Ovary (tissue), 9 donors: ENCODE measurements around the gene LEF1. TPM values are rescaled to one million over a fixed set of nuclear protein-coding genes. Genes with fewer than 3 reads are reported as not detected.

ENCODE experiments used
- DNase-seq, 5 donors: peaks; one replicate each; pipeline ENCODE4 v3.0.0-alpha.2; 2019 to 2020
- H3K27ac ChIP-seq, 2 donors: fragments of 200-600 bp; one replicate each; pipeline versions ENCODE4 v1.5.1 to v1.8.0; 2019 to 2022
- H3K27me3 ChIP-seq: fragments of 200-600 bp; one replicate; pipeline ENCODE4 v1.8.0; 2022
- H3K36me3 ChIP-seq: fragments of 200-600 bp; sonication (generic); one replicate; pipeline ENCODE4 v1.5.1; 2019
- H3K4me1 ChIP-seq: one replicate; pipeline ENCODE4 v1.8.1; 2013; ENCODE audit warnings: mild to moderate bottlenecking, moderate library complexity; ENCODE audit not compliant: insufficient read depth
- H3K4me3 ChIP-seq: fragments of 200-600 bp; sonication (generic); one replicate; pipeline ENCODE4 v1.5.1; 2017
- H3K9me3 ChIP-seq, 2 donors: fragments of 200-600 bp in 1 of 2; sonication (generic) in 1 of 2; one replicate each; pipeline versions ENCODE4 v1.5.1 to v1.8.1; 2013 to 2019; ENCODE audit warnings: mild to moderate bottlenecking in 1 of 2, moderate library complexity in 1 of 2
- CTCF ChIP-seq, 3 donors: fragments of 450-650 bp in 2 of 3; fragments of 200-600 bp in 1 of 3; IDR thresholded peaks; one replicate each; pipeline versions ENCODE4 v1.5.1 to v1.8.0; 2016 to 2022; ENCODE audit warnings: antibody characterized with exemption in 3 of 3, mild to moderate bottlenecking in 1 of 3
- EP300 ChIP-seq: sonication (generic); formaldehyde crosslinking; IDR thresholded peaks from one replicate; pipeline ENCODE4 v1.6.1; 2017; ENCODE audit warnings: antibody characterized with exemption
- POLR2A ChIP-seq: fragments of 450-650 bp; IDR thresholded peaks from one replicate; pipeline ENCODE4 v1.6.1; 2017; ENCODE audit warnings: antibody characterized with exemption, mild to moderate bottlenecking, moderate library complexity
- WGBS, 3 donors: extraction: QIAGEN DNeasy Blood & Tissue Kit in 1 of 3; methylation state at CpG; one replicate each; pipeline versions ENCODE4 v1.1.5 to v1.1.7; 2013 to 2017; 5-methylcytosine and 5-hydroxymethylcytosine counted together
- intact Hi-C, 4 donors: fragments of 100-400 bp; cut with DNase I; formaldehyde crosslinking; loops; one replicate each; pipeline versions ENCODE4 v1.11.0 to v1.15.1; 2022 to 2023
- polyA plus RNA-seq, 2 donors: library from polyadenylated mRNA; stranded (reverse); fragments of 200-250 nt in 1 of 2; fragments of 350-450 nt in 1 of 2; fragmentation: Illumina TruSeq in 1 of 2; extraction: RNeasy Lipid Tissue Mini Kit (QIAGEN cat#74804) in 1 of 2; gene quantifications; one replicate each; pipeline ENCODE4 v1.2.3, GENCODE V29; 2013 to 2014
- total RNA-seq, 7 donors: library from RNA; depleted of rRNA in 2 of 7; stranded (reverse); fragments of >200 nt in 2 of 7; fragmentation: NEBNext Ultra II Directional in 3 of 7; extraction: Animal tissue kit (Norgen Biotek cat#: 25700) in 3 of 7; gene quantifications; one replicate each; pipeline versions ENCODE4 v1.1.0 to v1.2.4, GENCODE V29; 2016 to 2023
- donor health status: DM: no; HTN: no; CAD: no; lungs with moderate emphysema.
- donor health status: DM: no; HTN: no; CAD: no.
- donor health status: Bipolar disorder and iron deficiency.
- donor health status: DM: yes; HTN: yes; CAD: no.
- donor health status: DM: no; HTN: no; CAD: no.
- donor health status: DM: yes; HTN: yes; CAD: no.

LEF1 gene
- total and polyA plus RNA-seq, 9 donors, result 1.8 to 30.1 (median 6.0) TPM

- intact Hi-C loops, result no loop called here
- TF ChIP-seq CTCF (IDR thresholded peaks at IDR 0.05) (no peak), POLR2A (no peak), EP300 (no peak)
Measured at GRCh38 chr4:108163351-108163750, 5.4 kb downstream of the LEF1 start.

GRCh38 chr4:108160741-108161352 lies 7.9 kb downstream of the LEF1 start:
- H3K27me3 ChIP-seq, result no peaks in the 10 kb centered on the region

More at GRCh38 chr4:108163351-108163750, 5.4 kb downstream of the LEF1 start:
- H3K27ac ChIP-seq, result no peak overlapping the region
- H3K36me3 ChIP-seq, result no peaks in the 10 kb centered on the region
- H3K4me3 ChIP-seq, result no peak overlapping the region
- H3K4me1 ChIP-seq, result peaks cover 6% of the 10 kb centered on the region
- DNase-seq, result no peak
- 88 to 94% (median 92%) methylated on average over 5 of the region's 5 CpGs for WGBS, 3 donors
- H3K9me3 ChIP-seq, result no peaks in the 10 kb centered on the region
- H3K27me3 ChIP-seq, result no peaks in the 10 kb centered on the region

GRCh38 chr4:108159845-108160244 lies 8.9 kb downstream of the LEF1 start:
- Histone ChIP-seq H3K36me3 (no peaks in the 10 kb centered on the region), H3K4me3 (no peak overlapping the region), H3K9me3 (no peaks in the 10 kb centered on the region), H3K27ac (no peak overlapping the region), H3K27me3 (no peaks in the 10 kb centered on the region), H3K4me1 (no peaks in the 10 kb centered on the region)
- 84 to 85% (median 85%) methylated on average over 5 of the region's 5 CpGs for WGBS, 3 donors
- no peak for TF ChIP-seq POLR2A
- no peak for TF ChIP-seq CTCF (IDR thresholded peaks at IDR 0.05)
- TF ChIP-seq EP300, result no peak
- DNase-seq, result no peak
- intact Hi-C loops, result no loop called here

More at GRCh38 chr4:108160741-108161352, 7.9 kb downstream of the LEF1 start:
- no peak overlapping the region for H3K27ac ChIP-seq
- TF ChIP-seq POLR2A, result no peak
- no peak for TF ChIP-seq EP300
- TF ChIP-seq CTCF (IDR thresholded peaks at IDR 0.05), result no peak
- 22 to 37% (median 26%) methylated on average over 3 of the region's 3 CpGs for WGBS, 3 donors
- intact Hi-C loops, result no loop called here
- H3K4me3 ChIP-seq, result no peak overlapping the region
- H3K9me3 ChIP-seq, result no peaks in the 10 kb centered on the region
- H3K4me1 ChIP-seq, result no peaks in the 10 kb centered on the region
- DNase-seq, result no peak
- no peaks in the 10 kb centered on the region for H3K36me3 ChIP-seq

- H3K4me1 ChIP-seq, result no peaks in the 10 kb centered on the region
- 76 to 91% (median 86%) methylated on average over 2 of the region's 2 CpGs for WGBS, 3 donors
- H3K9me3 ChIP-seq, result no peaks in the 10 kb centered on the region
- no peak for DNase-seq
- H3K27me3 ChIP-seq, result no peaks in the 10 kb centered on the region
- no peaks in the 10 kb centered on the region for H3K36me3 ChIP-seq
- H3K4me3 ChIP-seq, result no peak overlapping the region
- no peak overlapping the region for H3K27ac ChIP-seq
- TF ChIP-seq EP300, result no peak
- TF ChIP-seq CTCF (IDR thresholded peaks at IDR 0.05), result no peak
- TF ChIP-seq POLR2A, result no peak
- intact Hi-C loops, result no loop called here
Measured at GRCh38 chr4:108157655-108158054, 11.1 kb downstream of the LEF1 start.
